Measurements from ENCODE around the gene MYO3B.
"Not testable (repeated sequence)": the region's sequence is repeated elsewhere in the genome, so short reads cannot be mapped to it uniquely, and the experiment has no call there.

MYO3B gene

GRCh38 chr2:170341684-170342623, 164.0 kb downstream of the MYO3B start:
- Histone ChIP-seq H3K4me1 (ENCODE audit: control insufficient read depth, insufficient read depth, low read length) (peaks cover 4% of the 10 kb centered on the region), H3K27me3 (ENCODE audit: control insufficient read depth, insufficient read depth, low read length, poor library complexity, severe bottlenecking) (no peaks in the 10 kb centered on the region), H3K27ac (ENCODE audit: insufficient read depth, low read depth, low read length, poor library complexity, severe bottlenecking) (no peak overlapping the region), H3K9me3 (ENCODE audit: control insufficient read depth, low read length) (no peaks in the 10 kb centered on the region), H3K36me3 (ENCODE audit: control insufficient read depth, insufficient read depth, low read length) (no peaks in the 10 kb centered on the region), H3K4me3 (ENCODE audit: insufficient read depth, low read depth, low read length) (no peak overlapping the region)
- WGBS, 2 experiments: 81 to 88% methylated on average over 7 to 8 of the region's 8 CpGs

- peaks cover 4% of the 10 kb centered on the region for H3K4me1 ChIP-seq (ENCODE audit: control insufficient read depth, insufficient read depth, low read length)
- no peaks in the 10 kb centered on the region for H3K27me3 ChIP-seq (ENCODE audit: control insufficient read depth, insufficient read depth, low read length, poor library complexity, severe bottlenecking)
- H3K9me3 ChIP-seq (ENCODE audit: control insufficient read depth, low read length): no peaks in the 10 kb centered on the region
- H3K27ac ChIP-seq (ENCODE audit: insufficient read depth, low read depth, low read length, poor library complexity, severe bottlenecking): no peak overlapping the region
- WGBS, 2 experiments: 95 to 97% methylated on average over 3 of the region's 3 CpGs
- no peaks in the 10 kb centered on the region for H3K36me3 ChIP-seq (ENCODE audit: control insufficient read depth, insufficient read depth, low read length)
- H3K4me3 ChIP-seq (ENCODE audit: insufficient read depth, low read depth, low read length): no peak overlapping the region
Measured at GRCh38 chr2:170344663-170345346, 166.9 kb downstream of the MYO3B start.

- 87 to 100% methylated on average over 2 of the region's 2 CpGs for WGBS, 2 experiments
- no peaks in the 10 kb centered on the region for H3K36me3 ChIP-seq (ENCODE audit: control insufficient read depth, insufficient read depth, low read length)
- no peaks in the 10 kb centered on the region for H3K4me1 ChIP-seq (ENCODE audit: control insufficient read depth, insufficient read depth, low read length)
- no peaks in the 10 kb centered on the region for H3K9me3 ChIP-seq (ENCODE audit: control insufficient read depth, low read length)
- H3K27ac ChIP-seq (ENCODE audit: insufficient read depth, low read depth, low read length, poor library complexity, severe bottlenecking): no peak overlapping the region
- no peak overlapping the region for H3K4me3 ChIP-seq (ENCODE audit: insufficient read depth, low read depth, low read length)
- H3K27me3 ChIP-seq (ENCODE audit: control insufficient read depth, insufficient read depth, low read length, poor library complexity, severe bottlenecking): no peaks in the 10 kb centered on the region
Measured at GRCh38 chr2:170345607-170346006, 167.7 kb downstream of the MYO3B start.

GRCh38 chr2:170349269-170349668, 171.3 kb downstream of the MYO3B start:
- WGBS, 2 experiments: 76 to 82% methylated on average over 5 of the region's 5 CpGs

GRCh38 chr2:170350929-170351826, 173.2 kb downstream of the MYO3B start:
- H3K9me3 ChIP-seq (ENCODE audit: control insufficient read depth, low read length): no peaks in the 10 kb centered on the region
- H3K4me1 ChIP-seq (ENCODE audit: control insufficient read depth, insufficient read depth, low read length): peaks cover 23% of the 10 kb centered on the region
- WGBS, 2 experiments: 82 to 91% methylated on average over 3 to 4 of the region's 4 CpGs
- H3K27ac ChIP-seq (ENCODE audit: insufficient read depth, low read depth, low read length, poor library complexity, severe bottlenecking): no peak overlapping the region
- no peak overlapping the region for H3K4me3 ChIP-seq (ENCODE audit: insufficient read depth, low read depth, low read length)
- no peaks in the 10 kb centered on the region for H3K36me3 ChIP-seq (ENCODE audit: control insufficient read depth, insufficient read depth, low read length)
- peaks cover 4% of the 10 kb centered on the region for H3K27me3 ChIP-seq (ENCODE audit: control insufficient read depth, insufficient read depth, low read length, poor library complexity, severe bottlenecking)

More at GRCh38 chr2:170349269-170349668, 171.3 kb downstream of the MYO3B start:
- H3K36me3 ChIP-seq (ENCODE audit: control insufficient read depth, insufficient read depth, low read length); H3K27me3 ChIP-seq (ENCODE audit: control insufficient read depth, insufficient read depth, low read length, poor library complexity, severe bottlenecking); H3K9me3 ChIP-seq (ENCODE audit: control insufficient read depth, low read length); H3K4me1 ChIP-seq (ENCODE audit: control insufficient read depth, insufficient read depth, low read length); H3K27ac ChIP-seq (ENCODE audit: insufficient read depth, low read depth, low read length, poor library complexity, severe bottlenecking); H3K4me3 ChIP-seq (ENCODE audit: insufficient read depth, low read depth, low read length): not testable (repeated sequence)

- WGBS, 2 experiments: 83 to 88% methylated on average over 1 to 2 of the region's 2 CpGs
- Histone ChIP-seq H3K36me3 (ENCODE audit: control insufficient read depth, insufficient read depth, low read length) (no peaks in the 10 kb centered on the region), H3K27me3 (ENCODE audit: control insufficient read depth, insufficient read depth, low read length, poor library complexity, severe bottlenecking) (peaks cover 4% of the 10 kb centered on the region), H3K4me3 (ENCODE audit: insufficient read depth, low read depth, low read length) (no peak overlapping the region), H3K27ac (ENCODE audit: insufficient read depth, low read depth, low read length, poor library complexity, severe bottlenecking) (peak overlapping the region; percentile 87), H3K9me3 (ENCODE audit: control insufficient read depth, low read length) (no peaks in the 10 kb centered on the region), H3K4me1 (ENCODE audit: control insufficient read depth, insufficient read depth, low read length) (peaks cover 23% of the 10 kb centered on the region)
Measured at GRCh38 chr2:170353723-170354122, 175.8 kb downstream of the MYO3B start.

- WGBS, 2 experiments: 0 to 2% methylated on average over 2 of the region's 2 CpGs
- H3K27me3 ChIP-seq (ENCODE audit: control insufficient read depth, insufficient read depth, low read length, poor library complexity, severe bottlenecking): peaks cover 4% of the 10 kb centered on the region
- H3K27ac ChIP-seq (ENCODE audit: insufficient read depth, low read depth, low read length, poor library complexity, severe bottlenecking): peak overlapping the region; percentile 87
- no peaks in the 10 kb centered on the region for H3K36me3 ChIP-seq (ENCODE audit: control insufficient read depth, insufficient read depth, low read length)
- no peak overlapping the region for H3K4me3 ChIP-seq (ENCODE audit: insufficient read depth, low read depth, low read length)
- H3K9me3 ChIP-seq (ENCODE audit: control insufficient read depth, low read length): no peaks in the 10 kb centered on the region
- H3K4me1 ChIP-seq (ENCODE audit: control insufficient read depth, insufficient read depth, low read length): peaks cover 23% of the 10 kb centered on the region
Measured at GRCh38 chr2:170354388-170354787, 176.4 kb downstream of the MYO3B start.

GRCh38 chr2:170354855-170355780, 177.2 kb downstream of the MYO3B start:
- Histone ChIP-seq H3K4me1 (ENCODE audit: control insufficient read depth, insufficient read depth, low read length) (peaks cover 27% of the 10 kb centered on the region), H3K36me3 (ENCODE audit: control insufficient read depth, insufficient read depth, low read length) (no peaks in the 10 kb centered on the region), H3K27me3 (ENCODE audit: control insufficient read depth, insufficient read depth, low read length, poor library complexity, severe bottlenecking) (peaks cover 4% of the 10 kb centered on the region), H3K27ac (ENCODE audit: insufficient read depth, low read depth, low read length, poor library complexity, severe bottlenecking) (peak overlapping the region; percentile 87), H3K4me3 (ENCODE audit: insufficient read depth, low read depth, low read length) (no peak overlapping the region), H3K9me3 (ENCODE audit: control insufficient read depth, low read length) (no peaks in the 10 kb centered on the region)
- 69 to 73% methylated on average over 2 of the region's 2 CpGs for WGBS, 2 experiments

- WGBS, 2 experiments: 82 to 95% methylated on average over 3 of the region's 3 CpGs
- H3K27ac ChIP-seq (ENCODE audit: insufficient read depth, low read depth, low read length, poor library complexity, severe bottlenecking): peak overlapping the region; percentile 23
- H3K27me3 ChIP-seq (ENCODE audit: control insufficient read depth, insufficient read depth, low read length, poor library complexity, severe bottlenecking): no peaks in the 10 kb centered on the region
- no peaks in the 10 kb centered on the region for H3K9me3 ChIP-seq (ENCODE audit: control insufficient read depth, low read length)
- no peak overlapping the region for H3K4me3 ChIP-seq (ENCODE audit: insufficient read depth, low read depth, low read length)
- H3K4me1 ChIP-seq (ENCODE audit: control insufficient read depth, insufficient read depth, low read length): peaks cover 41% of the 10 kb centered on the region
- no peaks in the 10 kb centered on the region for H3K36me3 ChIP-seq (ENCODE audit: control insufficient read depth, insufficient read depth, low read length)
Measured at GRCh38 chr2:170359466-170359865, 181.5 kb downstream of the MYO3B start.
